Myometrial cell (primary cell): ENCODE data around the gene ERV3-1. TPM values are rescaled to one million over a fixed set of nuclear protein-coding genes. Genes with fewer than 3 reads are reported as not detected.

Experiments used
- total RNA-seq: library from RNA; depleted of rRNA; stranded (reverse); fragments of >200 nt; gene quantifications from 2 replicates; pipeline ENCODE4 v1.2.3, GENCODE V29; 2015

Gene ERV3-1, protein sequence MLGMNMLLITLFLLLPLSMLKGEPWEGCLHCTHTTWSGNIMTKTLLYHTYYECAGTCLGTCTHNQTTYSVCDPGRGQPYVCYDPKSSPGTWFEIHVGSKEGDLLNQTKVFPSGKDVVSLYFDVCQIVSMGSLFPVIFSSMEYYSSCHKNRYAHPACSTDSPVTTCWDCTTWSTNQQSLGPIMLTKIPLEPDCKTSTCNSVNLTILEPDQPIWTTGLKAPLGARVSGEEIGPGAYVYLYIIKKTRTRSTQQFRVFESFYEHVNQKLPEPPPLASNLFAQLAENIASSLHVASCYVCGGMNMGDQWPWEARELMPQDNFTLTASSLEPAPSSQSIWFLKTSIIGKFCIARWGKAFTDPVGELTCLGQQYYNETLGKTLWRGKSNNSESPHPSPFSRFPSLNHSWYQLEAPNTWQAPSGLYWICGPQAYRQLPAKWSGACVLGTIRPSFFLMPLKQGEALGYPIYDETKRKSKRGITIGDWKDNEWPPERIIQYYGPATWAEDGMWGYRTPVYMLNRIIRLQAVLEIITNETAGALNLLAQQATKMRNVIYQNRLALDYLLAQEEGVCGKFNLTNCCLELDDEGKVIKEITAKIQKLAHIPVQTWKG
- 3.4 and 3.5 TPM in 2 replicates for total RNA-seq

DNA sequence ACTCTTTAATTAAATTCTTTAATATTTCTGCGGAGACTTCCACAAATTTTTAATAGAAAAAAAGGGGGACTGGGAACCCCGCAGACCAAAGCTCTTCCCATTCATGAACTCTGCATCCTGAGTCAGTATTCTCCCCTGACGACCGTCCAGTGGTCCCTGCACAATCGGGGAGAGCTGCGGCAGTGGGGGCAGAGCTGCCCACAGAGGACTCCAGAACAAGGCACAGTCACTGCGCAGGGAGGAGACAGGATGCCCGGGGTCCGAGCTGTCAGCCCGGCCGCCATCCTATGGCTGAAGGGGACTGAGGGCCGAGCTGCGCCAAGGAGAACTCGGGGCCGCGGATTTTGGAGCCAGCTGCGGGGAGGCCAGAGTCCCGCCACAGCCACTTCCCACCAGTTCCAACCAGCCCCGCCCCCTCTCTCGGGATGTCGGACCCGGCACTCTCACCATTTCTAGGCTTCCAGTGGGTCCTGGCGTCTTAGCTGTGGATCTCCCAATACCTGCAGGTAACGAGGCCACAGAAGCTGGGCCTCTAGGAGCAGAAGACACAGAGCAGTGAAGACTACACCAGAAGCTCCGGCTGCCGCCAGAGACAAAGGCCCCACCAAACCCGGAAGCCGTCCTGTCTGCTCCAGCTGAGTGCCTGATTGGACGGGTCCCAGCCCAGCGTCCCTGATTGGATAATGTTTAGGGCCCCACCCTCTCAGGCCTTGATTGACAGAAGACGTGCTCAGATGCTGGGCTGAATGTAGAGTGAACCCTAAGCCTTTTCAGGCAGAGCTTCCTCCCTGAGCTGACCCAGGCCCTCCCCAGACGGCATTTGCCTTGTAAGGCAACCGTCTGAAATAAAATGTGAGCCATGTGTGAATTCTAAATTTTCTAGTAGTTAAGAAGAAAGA is at the start of gene ERV3-1:
Gene ERV3-1 (minus strand): TSS at position 594 of the 899 bp plus-strand sequence. CDS start 13,661 bp downstream, outside the sequence.

DNA sequence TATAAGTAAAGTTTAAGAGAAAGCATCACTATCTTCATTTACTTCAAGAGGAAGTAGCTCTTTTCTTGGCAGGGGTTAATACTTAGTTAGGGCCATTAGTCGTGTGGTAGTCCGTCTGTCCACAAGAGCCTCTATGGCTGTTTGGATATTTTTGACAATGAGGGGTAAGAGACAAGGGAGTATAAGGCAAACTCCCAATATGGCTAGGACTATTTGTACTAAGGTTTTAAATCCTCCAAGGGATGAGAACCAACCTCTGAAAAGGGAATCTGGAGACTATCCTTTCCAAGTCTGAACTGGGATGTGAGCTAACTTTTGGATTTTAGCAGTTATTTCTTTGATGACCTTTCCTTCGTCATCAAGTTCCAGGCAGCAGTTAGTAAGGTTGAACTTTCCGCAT is 15.6 kb downstream of the ERV3-1 start, which contains the start of gene ZNF117:
Gene ZNF117 (minus strand): TSS at position 101 of the 400 bp plus-strand sequence.

Other genes with a start within 250 kb of the ERV3-1 start
- 3.5 and 4.3 TPM in 2 replicates for gene ZNF138, start 212.3 kb downstream of the ERV3-1 start, total RNA-seq
- 1.9 and 4.9 TPM in 2 replicates for gene ZNF273, start 103.4 kb downstream of the ERV3-1 start, total RNA-seq
- gene ZNF117, start 15.7 kb downstream of the ERV3-1 start, total RNA-seq = 2.6 and 2.7 TPM in 2 replicates